Spleen (tissue), 7 donors: ENCODE results near the gene EMX1.

Experiments used
- POLR2A ChIP-seq, 3 donors: fragments of 450-650 bp; IDR thresholded peaks; one replicate each; pipeline ENCODE4 v1.5.1; 2017; ENCODE audit warnings: antibody characterized with exemption in 3 of 3, mild to moderate bottlenecking in 1 of 3
- TF ChIP-seq, protein P1 (sequence below), 11 experiments: fragments of 200-600 bp in 7 of 11; fragments of 450-650 bp in 4 of 11; sonication (generic) in 4 of 11; IDR thresholded peaks in 8 of 11; conservative IDR thresholded peaks in 3 of 11; 1 replicate in 7 of 11; 2 replicates in 4 of 11; pipeline versions ENCODE4 v1.4.0 to v1.8.0; 2016 to 2021; ENCODE audit warnings: antibody characterized with exemption in 11 of 11, inconsistent platforms in 4 of 11, mild to moderate bottlenecking in 1 of 11
- donor health status: DM: no; HTN: no; CAD: no; lungs with moderate emphysema.
- donor health status: DM: no; HTN: no; CAD: no.
- donor health status: DM: no; HTN: no; CAD: no.

DNA sequence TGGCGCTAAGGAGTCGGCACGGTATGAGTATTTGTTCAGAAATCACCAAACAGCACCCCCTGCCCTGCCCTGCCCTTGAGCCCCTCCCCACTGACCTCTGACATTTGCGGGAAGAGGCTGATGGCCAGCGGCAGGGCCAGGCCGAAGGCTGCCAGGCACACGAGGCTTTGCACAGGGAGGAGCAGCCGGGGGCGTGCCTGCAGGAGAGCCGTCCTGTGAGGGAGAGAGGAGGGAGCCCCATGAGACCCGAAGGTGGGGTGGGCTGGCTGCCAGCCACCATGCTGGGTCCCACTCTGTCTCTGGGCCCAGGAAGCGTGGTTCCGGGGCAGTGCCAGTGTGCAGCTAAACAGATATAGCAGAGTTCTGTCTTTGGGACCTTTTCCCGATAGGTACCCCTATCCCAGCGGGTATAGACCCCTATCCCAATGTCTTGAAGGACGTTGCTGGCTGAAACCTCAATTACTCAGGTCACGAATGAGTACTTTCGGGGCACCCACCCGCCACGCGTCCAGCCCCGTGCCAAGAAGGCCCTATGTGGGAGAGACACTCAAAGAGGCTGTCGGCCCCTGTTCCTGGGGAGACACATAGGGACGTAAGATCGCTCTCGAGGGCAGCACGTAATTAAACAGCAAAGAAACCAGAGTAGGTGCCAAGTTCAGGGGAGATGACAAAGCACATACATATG is 43.9 kb downstream of the EMX1 start:
- TF ChIP-seq, protein P1, sequence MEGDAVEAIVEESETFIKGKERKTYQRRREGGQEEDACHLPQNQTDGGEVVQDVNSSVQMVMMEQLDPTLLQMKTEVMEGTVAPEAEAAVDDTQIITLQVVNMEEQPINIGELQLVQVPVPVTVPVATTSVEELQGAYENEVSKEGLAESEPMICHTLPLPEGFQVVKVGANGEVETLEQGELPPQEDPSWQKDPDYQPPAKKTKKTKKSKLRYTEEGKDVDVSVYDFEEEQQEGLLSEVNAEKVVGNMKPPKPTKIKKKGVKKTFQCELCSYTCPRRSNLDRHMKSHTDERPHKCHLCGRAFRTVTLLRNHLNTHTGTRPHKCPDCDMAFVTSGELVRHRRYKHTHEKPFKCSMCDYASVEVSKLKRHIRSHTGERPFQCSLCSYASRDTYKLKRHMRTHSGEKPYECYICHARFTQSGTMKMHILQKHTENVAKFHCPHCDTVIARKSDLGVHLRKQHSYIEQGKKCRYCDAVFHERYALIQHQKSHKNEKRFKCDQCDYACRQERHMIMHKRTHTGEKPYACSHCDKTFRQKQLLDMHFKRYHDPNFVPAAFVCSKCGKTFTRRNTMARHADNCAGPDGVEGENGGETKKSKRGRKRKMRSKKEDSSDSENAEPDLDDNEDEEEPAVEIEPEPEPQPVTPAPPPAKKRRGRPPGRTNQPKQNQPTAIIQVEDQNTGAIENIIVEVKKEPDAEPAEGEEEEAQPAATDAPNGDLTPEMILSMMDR (IDR thresholded peaks at IDR 0.05 in 8 of 11, conservative IDR thresholded peaks at IDR 0.05 in 3 of 11), result no peak
- no peak for TF ChIP-seq POLR2A (IDR thresholded peaks at IDR 0.05)
